Measurements from ENCODE around the gene FBP1. TPM values are rescaled to one million over a fixed set of nuclear protein-coding genes. Genes with fewer than 3 reads are reported as not detected.
A peak's percentile ranks its signal among the peaks of the same experiment; 100 is the strongest.

The FBP1 gene
- total RNA-seq, 2 experiments from 2014 or later: 0.62 to 0.68 TPM

- H3K36me3 Mint-ChIP-seq: no peaks in the 10 kb centered on the region
- no peak overlapping the region for H3K4me3 Mint-ChIP-seq
- H3K9me3 Mint-ChIP-seq: no peaks in the 10 kb centered on the region
- no peak for DNase-seq
- intact Hi-C loops (cut with micrococcal nuclease): no loop called here
- H3K27ac Mint-ChIP-seq: no peak overlapping the region
- peaks cover 7% of the 10 kb centered on the region for H3K4me1 Mint-ChIP-seq (ENCODE audit: low read depth)
- ChIA-PET POLR2A (no interaction called here), CTCF (interaction anchor here (0.8 to 1.3 kb wide), 2 partner anchors 9 to 455 kb away, joined by 4 read pairs; no protein-coding TSS in a partner anchor)
- H3K27me3 Mint-ChIP-seq: peaks cover 5% of the 10 kb centered on the region
These were observed 33.6 kb upstream of the FBP1 start for GRCh38 chr9:94672811-94673487.

GRCh38 chr9:94668928-94669729 lies 29.8 kb upstream of the FBP1 start:
- intact Hi-C loops (cut with micrococcal nuclease): loop anchor here (1.0 to 5.0 kb wide), 3 partner anchors 57 to 503 kb away; partner anchors contain the start of gene AOPEP
- Mint-ChIP-seq H3K27me3 (peaks cover 8% of the 10 kb centered on the region), H3K9me3 (no peaks in the 10 kb centered on the region), H3K4me1 (ENCODE audit: low read depth) (peaks cover 7% of the 10 kb centered on the region), H3K27ac (peak overlapping the region; percentile 19), H3K4me3 (peak overlapping the region; percentile 78), H3K36me3 (no peaks in the 10 kb centered on the region)
- CTCF ChIA-PET: interaction anchor here (0.6 to 7.1 kb wide), 18 partner anchors 12 to 1568 kb away, joined by 3 to 86 read pairs (median 4); partner anchors contain the start of gene AOPEP
- POLR2A ChIA-PET: interaction anchor here (0.8 to 1.8 kb wide), 5 partner anchors 11 to 499 kb away, joined by 3 to 7 read pairs (median 3); partner anchors contain the start of gene AOPEP
- DNase-seq: peak; percentile 73

GRCh38 chr9:94668418-94668927 lies 29.2 kb upstream of the FBP1 start:
- ChIA-PET POLR2A (interaction anchor here (0.8 to 1.8 kb wide), 5 partner anchors 12 to 500 kb away, joined by 3 to 7 read pairs (median 3); partner anchors contain the start of gene AOPEP), CTCF (interaction anchor here (1.0 to 7.1 kb wide), 12 partner anchors 12 to 515 kb away, joined by 3 to 86 read pairs (median 6); partner anchors contain the start of gene AOPEP)
- H3K27me3 Mint-ChIP-seq: peaks cover 10% of the 10 kb centered on the region
- DNase-seq: no peak
- H3K27ac Mint-ChIP-seq: no peak overlapping the region
- H3K4me3 Mint-ChIP-seq: no peak overlapping the region
- H3K4me1 Mint-ChIP-seq (ENCODE audit: low read depth): peaks cover 7% of the 10 kb centered on the region
- intact Hi-C loops (cut with micrococcal nuclease): loop anchor here (5.0 kb wide), 2 partner anchors 459 to 504 kb away; no protein-coding TSS in a partner anchor
- H3K36me3 Mint-ChIP-seq: no peaks in the 10 kb centered on the region
- no peaks in the 10 kb centered on the region for H3K9me3 Mint-ChIP-seq

DNA sequence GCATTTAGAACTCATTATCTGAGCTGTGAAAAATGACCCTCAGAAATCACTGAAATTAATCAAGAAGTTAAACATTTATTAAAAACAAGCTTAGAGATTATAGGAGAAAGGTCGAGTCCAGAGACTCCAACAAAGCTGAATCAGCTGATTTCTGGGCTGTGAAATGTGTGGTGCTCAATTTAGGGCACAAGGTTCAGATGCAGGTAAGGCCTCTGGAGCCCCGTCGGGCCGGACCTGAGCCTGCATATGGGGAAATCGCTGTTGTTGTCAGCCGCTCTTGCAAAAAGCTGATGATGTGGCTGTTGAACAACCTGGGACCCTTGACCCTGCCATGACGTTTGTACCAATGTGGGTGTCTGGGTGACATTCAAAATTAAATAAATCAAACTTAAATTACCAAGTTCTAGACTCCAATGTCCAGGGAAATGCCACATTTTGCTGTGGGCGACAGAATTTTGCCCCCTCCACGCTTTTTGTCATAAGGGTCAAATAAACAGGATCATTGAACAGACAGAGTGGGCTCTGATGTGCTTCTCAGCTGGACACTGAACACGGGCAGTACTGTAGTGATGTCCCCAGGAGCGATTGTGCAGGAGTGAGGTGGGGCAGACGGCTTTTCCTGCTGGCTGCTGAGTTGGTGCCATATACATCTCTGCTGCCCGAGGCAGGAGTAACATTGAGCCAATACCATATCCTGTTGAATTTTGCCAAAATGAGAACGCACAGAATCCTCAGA lies 27.2 kb upstream of the FBP1 start:
- ChIA-PET POLR2A (no interaction called here), CTCF (interaction anchor here (1.1 to 7.1 kb wide), 3 partner anchors 10 to 502 kb away, joined by 3 to 86 read pairs (median 8); no protein-coding TSS in a partner anchor)
- Mint-ChIP-seq H3K4me1 (ENCODE audit: low read depth) (peaks cover 7% of the 10 kb centered on the region), H3K9me3 (no peaks in the 10 kb centered on the region), H3K27ac (no peak overlapping the region), H3K4me3 (no peak overlapping the region), H3K27me3 (peaks cover 11% of the 10 kb centered on the region), H3K36me3 (no peaks in the 10 kb centered on the region)
- intact Hi-C loops (cut with micrococcal nuclease): loop anchor here (5.0 kb wide), 2 partner anchors 461 to 506 kb away; no protein-coding TSS in a partner anchor
- DNase-seq: no peak

DNA sequence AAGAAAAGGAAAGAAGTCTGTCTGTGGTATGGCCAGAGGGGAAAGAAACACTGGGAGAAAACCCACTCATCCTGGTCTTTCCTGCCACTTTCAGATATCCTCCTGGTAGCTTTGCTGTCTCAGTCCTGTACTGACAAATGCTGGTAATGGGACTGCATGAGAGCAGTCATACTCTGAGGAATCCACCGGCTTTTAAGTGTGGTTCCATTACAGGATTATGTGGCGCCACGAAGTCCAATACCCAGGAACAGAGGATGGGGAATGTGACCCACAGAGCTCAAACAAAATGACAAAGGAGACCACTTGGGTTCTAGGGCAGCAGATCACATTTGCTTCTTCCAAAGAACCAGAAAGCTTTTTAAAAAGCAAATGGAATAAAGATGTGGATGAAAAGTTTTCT lies 26.3 kb upstream of the FBP1 start:
- H3K9me3 Mint-ChIP-seq: no peaks in the 10 kb centered on the region
- intact Hi-C loops (cut with micrococcal nuclease): loop anchor here (5.0 kb wide), 2 partner anchors 462 to 507 kb away; no protein-coding TSS in a partner anchor

DNA sequence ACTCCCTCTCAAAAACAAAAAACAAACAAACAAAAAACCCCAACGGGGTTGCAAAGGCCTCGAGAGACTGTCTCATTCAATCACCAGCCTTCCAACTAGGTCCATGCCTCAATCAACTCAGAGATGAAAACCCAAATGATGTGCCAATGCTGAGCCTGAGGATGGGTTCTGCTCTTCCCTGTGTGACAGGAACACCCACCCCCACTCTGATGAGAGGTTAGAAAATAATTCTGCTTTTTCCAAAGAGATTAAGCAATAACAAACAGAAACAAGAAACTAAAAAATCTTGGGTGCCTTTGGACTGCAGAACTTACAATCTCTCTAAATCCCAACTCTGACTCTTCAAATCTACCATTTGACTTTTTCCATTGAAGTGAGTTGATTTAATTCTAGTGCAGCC lies 25.5 kb upstream of the FBP1 start:
- ChIA-PET POLR2A (no interaction called here), CTCF (interaction anchor here (0.5 to 1.4 kb wide), 2 partner anchors 17 to 355 kb away, joined by 3 read pairs; no protein-coding TSS in a partner anchor)
- no peak overlapping the region for H3K4me3 Mint-ChIP-seq
- peaks cover 7% of the 10 kb centered on the region for H3K4me1 Mint-ChIP-seq (ENCODE audit: low read depth)
- H3K27me3 Mint-ChIP-seq: peaks cover 7% of the 10 kb centered on the region
- no peak overlapping the region for H3K27ac Mint-ChIP-seq
- intact Hi-C loops (cut with micrococcal nuclease): loop anchor here (5.0 kb wide), 2 partner anchors 462 to 508 kb away; no protein-coding TSS in a partner anchor
- H3K36me3 Mint-ChIP-seq: no peaks in the 10 kb centered on the region
- no peaks in the 10 kb centered on the region for H3K9me3 Mint-ChIP-seq
- DNase-seq: no peak

More for the DNA sequence above, 26.3 kb upstream of the FBP1 start:
- Mint-ChIP-seq H3K36me3 (no peaks in the 10 kb centered on the region), H3K4me3 (no peak overlapping the region), H3K4me1 (ENCODE audit: low read depth) (peaks cover 7% of the 10 kb centered on the region), H3K27ac (no peak overlapping the region), H3K27me3 (peaks cover 8% of the 10 kb centered on the region)
- no peak for DNase-seq
- ChIA-PET CTCF (interaction anchor here (1.1 to 7.1 kb wide), 2 partner anchors 9 to 463 kb away, joined by 3 to 86 read pairs; no protein-coding TSS in a partner anchor), POLR2A (no interaction called here)

DNA sequence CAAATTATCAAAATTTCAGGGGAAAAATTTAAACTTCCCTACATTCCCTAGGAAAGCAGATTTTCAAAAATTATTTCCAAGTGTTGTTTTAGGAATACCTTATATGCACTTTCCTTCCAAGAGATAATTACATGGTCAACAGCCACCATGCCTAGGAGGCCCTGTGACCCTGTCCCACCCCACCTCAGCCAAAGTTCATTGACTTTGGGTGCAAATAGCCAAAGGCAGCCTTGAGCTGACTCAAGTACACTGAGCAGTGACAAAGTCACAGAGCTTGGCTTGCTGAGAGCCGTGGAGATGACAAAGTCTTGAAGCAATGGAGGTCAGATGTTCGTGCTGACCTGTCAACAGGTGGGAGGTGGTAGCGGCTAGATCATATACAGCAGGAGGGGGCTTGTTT lies 24.3 kb upstream of the FBP1 start:
- no peak overlapping the region for H3K27ac Mint-ChIP-seq
- intact Hi-C loops (cut with micrococcal nuclease): no loop called here
- no peak overlapping the region for H3K4me3 Mint-ChIP-seq
- peaks cover 2% of the 10 kb centered on the region for H3K4me1 Mint-ChIP-seq (ENCODE audit: low read depth)
- H3K9me3 Mint-ChIP-seq: no peaks in the 10 kb centered on the region
- ChIA-PET CTCF (interaction anchor here (1.4 kb wide), 1 partner anchor 18 kb away, joined by 3 read pairs; no protein-coding TSS in a partner anchor), POLR2A (no interaction called here)
- no peak for DNase-seq
- peaks cover 7% of the 10 kb centered on the region for H3K27me3 Mint-ChIP-seq
- H3K36me3 Mint-ChIP-seq: no peaks in the 10 kb centered on the region

GRCh38 chr9:94663140-94663539 lies 23.8 kb upstream of the FBP1 start:
- Mint-ChIP-seq H3K4me1 (ENCODE audit: low read depth) (no peaks in the 10 kb centered on the region), H3K9me3 (no peaks in the 10 kb centered on the region), H3K27ac (no peak overlapping the region), H3K27me3 (peaks cover 7% of the 10 kb centered on the region), H3K4me3 (no peak overlapping the region), H3K36me3 (no peaks in the 10 kb centered on the region)
- intact Hi-C loops (cut with micrococcal nuclease): no loop called here
- POLR2A ChIA-PET: no interaction called here
- CTCF ChIA-PET: no interaction called here
- DNase-seq: no peak

DNA sequence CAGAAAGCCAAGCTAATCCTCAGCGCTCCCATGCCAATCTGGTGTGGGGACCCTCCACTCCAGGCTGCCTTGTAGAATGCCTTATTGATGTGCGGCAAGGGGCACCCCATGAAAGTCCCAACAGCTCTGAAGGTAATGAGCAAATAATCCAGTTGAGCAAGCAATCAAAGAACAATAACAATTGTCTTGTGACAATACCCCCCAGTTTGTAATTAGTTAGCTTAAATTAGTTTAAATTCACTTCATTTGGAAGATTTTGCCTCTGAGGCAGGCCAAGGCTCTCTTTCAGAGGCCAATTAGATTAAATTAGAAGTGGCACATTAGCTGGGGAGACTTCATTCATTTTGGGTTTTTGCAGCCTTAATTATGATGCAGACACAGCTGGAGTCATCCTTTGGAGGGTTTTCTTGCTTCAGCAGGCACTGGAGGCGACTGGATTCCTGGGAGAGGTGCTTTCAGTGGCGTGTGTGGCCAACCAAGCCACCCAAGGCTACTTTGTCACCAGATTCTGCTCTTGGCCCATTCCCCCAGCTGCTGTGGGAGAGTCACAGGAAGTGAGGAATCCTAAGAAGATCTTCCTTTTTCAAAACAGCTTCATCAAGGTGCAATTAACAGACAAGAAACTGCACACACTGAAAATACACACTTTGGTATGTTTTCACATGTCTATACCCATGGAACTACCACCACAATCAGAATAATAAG lies 17.9 kb upstream of the FBP1 start:
- no peak overlapping the region for H3K27ac Mint-ChIP-seq
- no peak overlapping the region for H3K4me3 Mint-ChIP-seq
- no peaks in the 10 kb centered on the region for H3K36me3 Mint-ChIP-seq
- ChIA-PET CTCF (interaction anchor here (1.2 to 2.6 kb wide), 5 partner anchors 9 to 470 kb away, joined by 3 to 11 read pairs (median 7); no protein-coding TSS in a partner anchor), POLR2A (no interaction called here)
- no peaks in the 10 kb centered on the region for H3K9me3 Mint-ChIP-seq
- intact Hi-C loops (cut with micrococcal nuclease): no loop called here
- peaks cover 4% of the 10 kb centered on the region for H3K27me3 Mint-ChIP-seq
- no peak for DNase-seq
- H3K4me1 Mint-ChIP-seq (ENCODE audit: low read depth): peaks cover 15% of the 10 kb centered on the region

- H3K27me3 Mint-ChIP-seq: peaks cover 4% of the 10 kb centered on the region
- intact Hi-C loops (cut with micrococcal nuclease): no loop called here
These were observed 16.9 kb upstream of the FBP1 start for GRCh38 chr9:94656200-94656599.

GRCh38 chr9:94655739-94656138 lies 16.4 kb upstream of the FBP1 start:
- peak overlapping the region; percentile 63 for H3K4me3 Mint-ChIP-seq
- H3K9me3 Mint-ChIP-seq: no peaks in the 10 kb centered on the region
- H3K27ac Mint-ChIP-seq: no peak overlapping the region
- POLR2A ChIA-PET: no interaction called here
- H3K36me3 Mint-ChIP-seq: no peaks in the 10 kb centered on the region
- CTCF ChIA-PET: interaction anchor here (1.2 to 2.6 kb wide), 3 partner anchors 14 to 472 kb away, joined by 7 to 11 read pairs (median 8); no protein-coding TSS in a partner anchor
- H3K4me1 Mint-ChIP-seq (ENCODE audit: low read depth): peaks cover 15% of the 10 kb centered on the region
- intact Hi-C loops (cut with micrococcal nuclease): no loop called here
- peaks cover 4% of the 10 kb centered on the region for H3K27me3 Mint-ChIP-seq
- DNase-seq: peak; percentile 10

More at GRCh38 chr9:94656200-94656599, 16.9 kb upstream of the FBP1 start:
- DNase-seq: peak; percentile 66
- Mint-ChIP-seq H3K36me3 (no peaks in the 10 kb centered on the region), H3K9me3 (no peaks in the 10 kb centered on the region), H3K4me3 (peak overlapping the region; percentile 63), H3K27ac (no peak overlapping the region), H3K4me1 (ENCODE audit: low read depth) (peaks cover 15% of the 10 kb centered on the region)
- ChIA-PET POLR2A (no interaction called here), CTCF (interaction anchor here (1.2 to 2.6 kb wide), 5 partner anchors 10 to 471 kb away, joined by 3 to 11 read pairs (median 7); no protein-coding TSS in a partner anchor)

All from activated CD4-positive, alpha-beta memory T cell treated with anti-CD3 and anti-CD28 coated beads for 36 hours (primary cell).